Mesothelial cell of epicardium (in vitro differentiated cells): Measurements from ENCODE around the gene SGCD. TPM values are rescaled to one million over a fixed set of nuclear protein-coding genes. Genes with fewer than 3 reads are reported as not detected.

ENCODE experiments used
- DNase-seq, 2 experiments: peaks; one replicate each; pipeline ENCODE4 v3.0.0; 2021; ENCODE audit warnings: low spot score in 2 of 2; ENCODE audit not compliant: unreplicated experiment in 2 of 2
- H3K27ac Mint-ChIP-seq: 2 replicates; pipeline ENCODE4 v1.8.0; 2021; ENCODE audit warnings: mixed read lengths
- H3K27me3 Mint-ChIP-seq: 2 replicates; pipeline ENCODE4 v1.8.0; 2021; ENCODE audit warnings: low read depth, mixed read lengths
- H3K36me3 Mint-ChIP-seq: 2 replicates; pipeline ENCODE4 v1.8.0; 2021; ENCODE audit warnings: mixed read lengths
- H3K4me1 Mint-ChIP-seq: 2 replicates; pipeline ENCODE4 v1.8.0; 2021; ENCODE audit warnings: mixed read lengths
- H3K4me3 Mint-ChIP-seq: 2 replicates; pipeline ENCODE4 v1.8.0; 2021; ENCODE audit warnings: mild to moderate bottlenecking, moderate library complexity, mixed read lengths
- H3K9me3 Mint-ChIP-seq: 2 replicates; pipeline ENCODE4 v1.8.0; 2021; ENCODE audit warnings: mixed read lengths
- CTCF ChIP-seq: fragments of 200-600 bp; sonication (generic); IDR thresholded peaks from one replicate; pipeline ENCODE4 v1.5.0; 2021; ENCODE audit warnings: antibody characterized with exemption; ENCODE audit not compliant: unreplicated experiment
- total RNA-seq: library from RNA; stranded (reverse); gene quantifications from 3 replicates; pipeline ENCODE4 v1.2.1, GENCODE V29; 2021

Gene SGCD
- total RNA-seq, 1 donor from 2014 or later, result 4.9 TPM

GRCh38 chr5:156456857-156457256, 129.9 kb downstream of the SGCD start:
- Mint-ChIP-seq H3K9me3 (no peaks in the 10 kb centered on the region), H3K27ac (no peak overlapping the region), H3K4me3 (no peak overlapping the region), H3K36me3 (no peaks in the 10 kb centered on the region), H3K27me3 (peaks cover 6% of the 10 kb centered on the region), H3K4me1 (peaks cover 3% of the 10 kb centered on the region)
- no peak for DNase-seq
- TF ChIP-seq CTCF, result no peak

GRCh38 chr5:156459812-156460385, 132.9 kb downstream of the SGCD start:
- Mint-ChIP-seq H3K27ac (no peak overlapping the region), H3K9me3 (no peaks in the 10 kb centered on the region), H3K4me3 (no peak overlapping the region), H3K36me3 (no peaks in the 10 kb centered on the region), H3K4me1 (peaks cover 3% of the 10 kb centered on the region), H3K27me3 (no peaks in the 10 kb centered on the region)
- no peak for TF ChIP-seq CTCF
- DNase-seq, result no peak

GRCh38 chr5:156460471-156460870, 133.5 kb downstream of the SGCD start:
- Mint-ChIP-seq H3K4me3 (no peak overlapping the region), H3K27me3 (no peaks in the 10 kb centered on the region), H3K9me3 (no peaks in the 10 kb centered on the region), H3K36me3 (no peaks in the 10 kb centered on the region), H3K4me1 (peaks cover 3% of the 10 kb centered on the region), H3K27ac (no peak overlapping the region)
- DNase-seq, result no peak
- no peak for TF ChIP-seq CTCF

- Mint-ChIP-seq H3K27me3 (no peaks in the 10 kb centered on the region), H3K4me1 (peaks cover under 1% of the 10 kb centered on the region), H3K9me3 (no peaks in the 10 kb centered on the region), H3K27ac (no peak overlapping the region), H3K36me3 (no peaks in the 10 kb centered on the region), H3K4me3 (no peak overlapping the region)
- TF ChIP-seq CTCF, result no peak
- DNase-seq, result no peak
Measured at GRCh38 chr5:156466871-156467270, 139.9 kb downstream of the SGCD start.

- H3K36me3 Mint-ChIP-seq, result no peaks in the 10 kb centered on the region
- DNase-seq, result no peak
- H3K9me3 Mint-ChIP-seq, result no peaks in the 10 kb centered on the region
- H3K27ac Mint-ChIP-seq, result no peak overlapping the region
- no peak for TF ChIP-seq CTCF
- no peaks in the 10 kb centered on the region for H3K27me3 Mint-ChIP-seq
- H3K4me3 Mint-ChIP-seq, result no peak overlapping the region
- H3K4me1 Mint-ChIP-seq, result peaks cover 7% of the 10 kb centered on the region
Measured at GRCh38 chr5:156469636-156470035, 142.7 kb downstream of the SGCD start.

GRCh38 chr5:156471893-156472292, 144.9 kb downstream of the SGCD start:
- H3K27me3 Mint-ChIP-seq, result no peaks in the 10 kb centered on the region
- H3K4me1 Mint-ChIP-seq, result peaks cover 16% of the 10 kb centered on the region
- no peak overlapping the region for H3K4me3 Mint-ChIP-seq

More at GRCh38 chr5:156471893-156472292, 144.9 kb downstream of the SGCD start:
- no peak for TF ChIP-seq CTCF
- Mint-ChIP-seq H3K36me3 (no peaks in the 10 kb centered on the region), H3K27ac (no peak overlapping the region), H3K9me3 (no peaks in the 10 kb centered on the region)
- DNase-seq, result no peak
